Stimulated activated CD4-positive, alpha-beta T cell treated with anti-CD3 and anti-CD28 coated beads, TNF-alpha, amount 100 ng/mL, for 24 hours (primary cell): ENCODE measurements around the gene CENPT.
A peak's percentile ranks its signal among the peaks of the same experiment; 100 is the strongest.

Source experiments
- DNase-seq, 3 experiments: peaks; one replicate each; pipeline ENCODE4 v3.0.0-alpha.2; 2020; ENCODE audit warnings: low read depth in 3 of 3

Gene CENPT

GRCh38 chr16:67847064-67847861 is at the start of gene CENPT:
Gene CENPT, minus strand, starts transcription at chr16:67847693. Its CDS starts 13,834 bp downstream, at chr16:67833859.
- peak in 1 of 3 experiments; percentile 23 for DNase-seq

- DNase-seq, result no peak
Measured at GRCh38 chr16:67897231-67897630, 49.7 kb upstream of the CENPT start.

- no peak for DNase-seq
Measured at GRCh38 chr16:67893743-67894399, 46.4 kb upstream of the CENPT start.

DNA sequence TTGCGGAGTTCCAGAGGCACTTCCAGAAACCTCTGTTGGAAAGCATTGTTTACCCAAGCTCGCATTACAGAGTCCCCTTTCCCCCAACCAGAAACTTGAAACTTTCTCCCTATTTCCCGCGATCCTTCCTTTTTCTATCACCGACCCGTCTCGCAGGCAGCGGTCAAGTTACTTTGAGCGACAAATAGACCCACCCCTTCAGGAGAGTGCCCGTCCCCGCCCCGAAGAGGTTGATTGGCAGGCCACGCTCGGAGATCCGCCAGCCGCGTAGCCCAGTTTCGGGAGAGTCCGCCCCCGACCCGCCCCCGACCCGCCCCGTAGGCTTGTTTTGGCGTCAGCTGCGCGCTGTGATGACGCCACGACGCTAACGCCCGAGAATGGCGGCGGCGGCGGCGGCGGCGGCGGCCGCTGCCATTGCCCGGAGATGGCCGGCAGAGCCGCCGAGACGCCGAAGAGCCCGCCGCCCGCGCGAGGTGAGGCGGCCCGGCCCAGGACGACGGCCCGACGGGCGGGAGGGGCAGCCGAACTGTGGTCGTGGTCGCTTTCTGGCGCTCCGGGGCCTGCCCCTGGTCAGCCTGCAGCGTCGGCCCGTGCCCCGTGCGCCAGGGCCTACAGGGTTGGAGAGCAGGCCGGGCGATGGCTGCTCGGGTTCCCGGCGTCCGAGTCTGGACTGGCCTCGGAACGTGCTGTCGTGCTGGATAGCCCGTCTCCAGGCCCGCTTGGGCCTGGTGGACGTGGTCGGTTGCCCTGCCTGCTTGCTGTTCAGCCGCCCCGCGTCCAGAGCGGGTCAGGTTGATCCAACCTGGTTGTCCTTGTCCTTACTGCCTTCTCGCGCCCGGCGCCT is 45.6 kb upstream of the CENPT start, which contains the start of gene PSKH1:
TSS of gene PSKH1 (plus strand) at position 356 of the 844 bp plus-strand sequence. CDS start 15,496 bp downstream, outside the sequence.
- peak; percentile 89 to 95 (median 92) for DNase-seq

DNA sequence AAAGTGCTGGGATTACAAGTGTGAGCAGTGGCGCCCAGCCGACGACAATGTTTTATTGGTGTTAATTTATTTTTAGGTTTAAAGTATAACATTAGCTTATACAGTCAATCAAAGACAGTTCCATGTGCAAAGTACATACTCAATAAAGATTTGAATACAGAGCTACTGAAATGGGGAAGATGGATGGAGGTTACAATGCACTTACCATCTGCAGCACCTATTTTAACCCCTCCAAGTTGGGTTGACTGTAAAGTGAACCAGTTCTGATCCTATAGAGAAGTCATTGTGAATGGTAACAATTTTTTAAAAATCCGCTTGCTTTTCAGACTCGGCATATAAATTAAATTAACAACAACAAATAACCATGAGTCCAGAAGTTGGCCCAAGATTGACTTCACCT is 44.9 kb upstream of the CENPT start:
- DNase-seq, result no peak

DNA sequence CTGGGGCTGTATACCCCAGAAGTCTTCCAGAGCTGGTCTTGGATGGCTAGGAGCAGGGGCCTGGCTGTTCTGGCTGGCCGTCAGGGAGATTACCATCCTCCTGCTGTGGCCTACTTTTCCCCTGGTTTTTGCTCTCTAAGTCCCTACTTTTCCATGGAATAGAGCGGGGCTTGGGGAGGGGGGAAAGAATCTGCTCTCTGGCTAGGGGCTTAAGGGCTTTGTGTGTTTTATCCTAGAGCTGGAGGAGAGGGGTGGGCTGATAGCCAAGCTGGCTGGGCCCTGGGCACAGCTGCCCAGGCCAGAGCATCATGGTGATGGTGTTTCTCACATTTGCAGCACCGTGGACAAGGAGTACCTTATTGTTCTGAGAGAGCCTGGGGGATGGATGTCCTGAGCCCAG is 40.8 kb upstream of the CENPT start:
- DNase-seq, result no peak

DNA sequence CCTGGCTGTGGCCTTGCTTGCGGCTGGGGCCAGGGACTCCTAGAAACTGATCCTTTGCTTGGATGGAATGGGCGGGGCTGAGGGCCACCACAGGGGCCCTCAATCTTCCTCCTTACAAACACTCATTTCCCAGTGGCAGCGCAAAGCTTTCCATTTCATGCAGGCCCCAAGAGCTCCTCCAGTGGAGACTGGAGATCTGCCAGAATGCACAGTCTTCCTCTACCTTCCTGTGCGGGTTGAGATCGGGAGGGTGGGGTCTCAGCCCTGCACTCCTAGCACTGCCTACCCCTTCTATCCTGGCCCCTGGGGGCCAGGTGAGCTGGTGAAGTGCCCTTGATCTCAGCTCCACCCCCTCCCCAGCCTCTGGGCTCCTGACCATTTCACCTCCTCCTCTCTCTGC is 38.9 kb upstream of the CENPT start:
- DNase-seq, result no peak

DNA sequence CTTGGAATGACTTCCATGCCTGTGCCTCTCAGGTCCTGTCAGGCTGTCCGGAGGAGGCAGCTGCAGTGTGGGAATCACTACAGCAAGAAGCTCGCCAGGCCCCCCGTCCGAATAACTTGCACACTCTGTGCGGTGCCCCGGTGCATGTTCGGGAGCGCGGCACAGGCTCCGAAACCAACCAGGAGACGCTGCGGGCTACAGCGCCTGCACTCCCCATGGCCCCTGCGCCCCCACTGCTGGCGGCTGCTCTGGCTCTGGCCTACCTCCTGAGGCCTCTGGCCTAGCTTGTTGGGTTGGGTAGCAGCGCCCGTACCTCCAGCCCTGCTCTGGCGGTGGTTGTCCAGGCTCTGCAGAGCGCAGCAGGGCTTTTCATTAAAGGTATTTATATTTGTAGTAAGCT is 38.5 kb upstream of the CENPT start:
- DNase-seq, result no peak

- no peak for DNase-seq
Measured at GRCh38 chr16:67885545-67885944, 38.1 kb upstream of the CENPT start.

- no peak for DNase-seq
Measured at GRCh38 chr16:67884684-67885083, 37.2 kb upstream of the CENPT start, which contains the start of gene NRN1L. Gene NRN1L, plus strand, starts transcription at chr16:67884885. Its CDS starts 19 bp downstream, at chr16:67884904.

DNA sequence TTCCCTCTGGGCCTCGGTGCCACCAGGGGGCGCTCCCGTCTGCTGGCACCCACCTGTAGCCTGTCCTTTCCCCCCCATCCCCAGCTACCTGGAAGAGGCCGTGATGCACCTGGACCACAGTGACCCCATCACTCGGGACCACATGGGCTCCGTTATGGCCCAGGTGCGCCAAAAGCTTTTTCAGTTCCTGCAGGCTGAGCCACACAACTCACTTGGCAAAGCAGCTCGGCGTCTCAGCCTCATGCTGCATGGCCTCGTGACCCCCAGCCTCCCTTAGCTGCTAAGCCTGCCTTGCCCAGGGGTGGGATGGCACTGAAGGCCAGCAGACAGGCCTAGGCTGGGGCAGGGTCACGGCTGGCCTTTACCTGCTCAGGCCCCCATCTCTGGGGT is 36.4 kb upstream of the CENPT start:
- DNase-seq, result peak; percentile 49 to 67 (median 56)

GRCh38 chr16:67883146-67883871 is 35.8 kb upstream of the CENPT start:
- DNase-seq, result no peak

GRCh38 chr16:67882374-67883145 is 35.1 kb upstream of the CENPT start:
- no peak for DNase-seq

- DNase-seq, result no peak
Measured at GRCh38 chr16:67881621-67882161, 34.2 kb upstream of the CENPT start.

DNA sequence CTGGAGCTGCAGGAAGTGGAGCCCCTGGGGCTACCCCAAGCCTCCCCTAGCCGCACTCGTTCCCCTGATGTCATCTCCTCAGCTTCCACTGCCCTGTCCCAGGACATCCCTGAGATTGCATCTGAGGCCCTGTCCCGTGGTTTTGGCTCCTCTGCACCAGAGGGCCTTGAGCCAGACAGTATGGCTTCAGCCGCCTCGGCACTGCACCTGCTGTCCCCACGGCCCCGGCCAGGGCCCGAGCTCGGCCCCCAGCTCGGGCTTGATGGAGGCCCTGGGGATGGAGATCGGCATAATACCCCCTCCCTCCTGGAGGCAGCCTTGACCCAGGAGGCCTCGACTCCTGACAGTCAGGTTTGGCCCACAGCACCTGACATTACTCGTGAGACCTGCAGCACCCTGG is 33.1 kb upstream of the CENPT start:
- DNase-seq, result no peak

GRCh38 chr16:67879936-67880335 is 32.4 kb upstream of the CENPT start:
- DNase-seq, result no peak

DNA sequence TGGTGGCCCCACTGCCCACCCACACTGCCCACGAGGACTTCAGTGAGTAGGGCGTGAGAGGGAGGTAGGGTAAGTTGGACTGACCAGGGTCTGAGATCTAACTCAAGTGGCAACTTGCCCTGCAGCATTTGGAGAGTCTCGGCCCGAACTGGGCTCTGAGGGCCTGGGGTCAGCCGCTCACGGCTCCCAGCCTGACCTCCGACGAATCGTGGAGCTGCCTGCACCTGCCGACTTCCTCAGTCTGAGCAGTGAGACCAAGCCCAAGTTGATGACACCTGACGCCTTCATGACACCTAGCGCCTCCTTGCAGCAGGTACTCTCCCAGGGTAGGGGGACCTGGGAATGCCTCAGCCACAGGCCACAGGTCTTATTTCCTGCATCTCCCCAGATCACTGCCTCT is 32.0 kb upstream of the CENPT start:
- DNase-seq, result no peak

GRCh38 chr16:67878846-67879245 is 31.4 kb upstream of the CENPT start:
- DNase-seq, result no peak

GRCh38 chr16:67878232-67878631 is 30.7 kb upstream of the CENPT start:
- DNase-seq, result no peak

DNA sequence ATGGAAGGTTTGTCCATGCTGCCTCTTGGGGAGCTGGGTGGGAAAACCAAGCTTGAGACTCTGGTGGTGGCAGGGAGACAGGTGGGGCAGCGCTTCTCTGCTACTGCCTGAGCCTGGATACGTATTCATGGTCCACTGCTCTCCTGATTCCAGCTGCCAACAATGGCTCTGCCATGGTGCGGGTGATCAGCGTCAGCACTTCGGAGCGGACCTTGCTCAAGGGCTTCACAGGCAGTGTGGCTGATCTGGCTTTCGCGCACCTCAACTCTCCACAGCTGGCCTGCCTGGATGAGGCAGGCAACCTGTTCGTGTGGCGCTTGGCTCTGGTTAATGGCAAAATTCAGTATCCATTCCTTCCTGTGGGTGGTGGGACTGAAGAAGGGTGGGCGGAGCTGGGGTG is 29.6 kb upstream of the CENPT start:
- DNase-seq, result no peak
